Stimulated activated CD8-positive, alpha-beta memory T cell treated with anti-CD3 and anti-CD28 coated beads, Interleukin-15, amount 100 ng/mL, for 1 hour (primary cell): ENCODE data around the gene SKOR1.
A peak's percentile ranks its signal among the peaks of the same experiment; 100 is the strongest.

Experiments
- DNase-seq: peaks from one replicate; pipeline ENCODE4 v3.0.0-alpha.2; 2020; ENCODE audit warnings: low read depth

Gene SKOR1

DNA sequence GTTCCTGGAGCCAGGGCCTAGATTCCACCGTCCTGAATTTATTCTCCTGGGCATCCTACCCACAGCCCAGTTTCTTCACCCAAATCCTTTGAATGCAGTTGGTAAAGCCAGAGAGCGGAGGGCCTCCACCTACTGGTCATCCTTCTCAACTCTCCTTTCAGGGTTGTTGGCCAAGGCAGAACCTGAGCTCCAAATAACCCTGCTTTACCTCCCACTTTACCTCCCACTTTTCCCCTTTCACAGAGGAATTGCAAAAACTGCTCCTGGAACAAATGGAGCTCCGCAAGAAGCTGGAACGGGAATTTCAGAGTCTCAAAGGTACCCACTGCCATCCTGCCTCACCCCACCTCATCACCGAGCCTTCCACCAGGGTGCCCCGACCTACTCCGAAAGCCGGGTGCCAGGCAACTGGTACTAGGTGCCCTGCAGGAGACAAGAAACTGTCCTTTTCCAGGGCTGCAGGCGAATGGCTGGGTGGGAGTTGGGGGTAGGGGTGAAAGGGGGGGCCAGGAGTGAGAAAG is 6.8 kb downstream of the SKOR1 start:
- no peak for DNase-seq

DNA sequence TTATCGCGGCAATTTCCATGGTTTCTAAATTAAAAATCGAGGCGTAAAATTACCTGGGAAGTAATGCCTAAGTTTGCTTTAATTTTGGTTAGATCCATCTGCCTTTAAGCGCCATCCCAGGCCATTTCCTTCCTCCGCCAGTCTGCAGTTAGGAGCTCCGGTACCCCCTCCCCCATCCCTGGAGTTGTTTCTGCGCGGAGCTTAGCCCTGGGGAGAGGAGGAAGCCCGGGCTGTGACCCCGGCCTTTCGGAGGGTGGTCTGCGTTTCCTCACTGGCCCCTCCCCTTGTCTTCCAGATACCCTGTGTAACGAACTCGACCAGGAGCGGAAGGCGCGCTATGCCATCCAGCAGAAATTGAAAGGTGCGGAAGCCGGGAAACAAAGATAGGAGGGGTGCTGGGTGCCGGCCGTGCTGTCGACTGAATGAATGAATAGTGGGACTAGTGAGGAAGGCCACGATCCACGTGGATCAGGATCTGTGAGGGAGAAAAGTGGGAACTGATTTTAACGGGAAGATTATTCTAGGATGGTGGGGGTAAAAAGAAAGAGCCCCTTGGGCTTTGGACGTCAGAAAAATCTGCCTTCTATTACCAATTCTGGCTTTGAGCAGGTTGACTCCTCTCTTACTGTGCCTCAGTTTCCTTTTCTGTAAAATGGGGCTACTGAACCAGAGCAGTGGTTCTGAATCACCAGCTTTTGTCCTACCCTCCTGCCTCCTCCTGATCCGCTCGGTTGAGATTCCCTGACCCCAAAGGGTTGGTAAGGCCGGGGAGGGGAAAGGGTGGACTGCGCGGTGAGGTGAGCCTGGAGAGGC is 7.8 kb downstream of the SKOR1 start:
- DNase-seq: no peak

DNA sequence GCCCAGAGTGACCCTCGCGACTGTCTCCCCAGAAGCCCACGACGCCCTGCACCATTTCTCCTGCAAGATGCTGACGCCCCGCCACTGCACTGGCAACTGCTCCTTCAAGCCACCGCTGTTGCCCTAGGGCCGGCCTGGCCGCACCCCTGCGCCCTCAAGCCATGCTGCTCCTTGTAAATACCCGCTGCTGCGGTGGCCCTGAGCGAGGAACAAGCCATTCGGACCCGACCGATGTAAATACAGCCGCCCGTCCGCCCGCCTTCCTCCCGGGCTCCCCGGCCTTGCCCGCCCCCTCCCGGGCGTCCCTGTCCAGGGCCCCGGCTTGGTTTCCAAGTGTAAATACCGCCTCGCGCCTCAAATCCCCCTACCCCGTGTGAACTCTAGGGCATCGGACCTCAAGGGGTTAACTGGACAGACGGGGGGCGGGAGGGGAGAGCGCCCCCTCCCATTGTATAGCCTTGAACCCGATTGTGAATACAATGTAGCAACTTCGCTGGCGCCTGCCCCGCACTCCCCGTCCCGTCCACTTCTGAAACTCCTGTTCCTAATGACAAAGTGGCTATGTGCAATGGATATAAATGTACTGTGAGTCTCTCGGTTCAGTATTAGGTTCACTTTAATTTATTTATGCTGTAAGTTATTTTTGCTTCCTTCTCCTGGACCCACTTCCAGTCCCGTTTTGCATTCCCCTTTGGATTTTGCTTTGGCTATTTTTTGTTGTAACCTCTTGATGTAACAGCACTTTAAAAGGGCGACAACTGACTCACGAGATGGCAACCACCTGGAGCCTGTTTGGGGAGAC is 8.6 kb downstream of the SKOR1 start:
- DNase-seq: no peak

DNA sequence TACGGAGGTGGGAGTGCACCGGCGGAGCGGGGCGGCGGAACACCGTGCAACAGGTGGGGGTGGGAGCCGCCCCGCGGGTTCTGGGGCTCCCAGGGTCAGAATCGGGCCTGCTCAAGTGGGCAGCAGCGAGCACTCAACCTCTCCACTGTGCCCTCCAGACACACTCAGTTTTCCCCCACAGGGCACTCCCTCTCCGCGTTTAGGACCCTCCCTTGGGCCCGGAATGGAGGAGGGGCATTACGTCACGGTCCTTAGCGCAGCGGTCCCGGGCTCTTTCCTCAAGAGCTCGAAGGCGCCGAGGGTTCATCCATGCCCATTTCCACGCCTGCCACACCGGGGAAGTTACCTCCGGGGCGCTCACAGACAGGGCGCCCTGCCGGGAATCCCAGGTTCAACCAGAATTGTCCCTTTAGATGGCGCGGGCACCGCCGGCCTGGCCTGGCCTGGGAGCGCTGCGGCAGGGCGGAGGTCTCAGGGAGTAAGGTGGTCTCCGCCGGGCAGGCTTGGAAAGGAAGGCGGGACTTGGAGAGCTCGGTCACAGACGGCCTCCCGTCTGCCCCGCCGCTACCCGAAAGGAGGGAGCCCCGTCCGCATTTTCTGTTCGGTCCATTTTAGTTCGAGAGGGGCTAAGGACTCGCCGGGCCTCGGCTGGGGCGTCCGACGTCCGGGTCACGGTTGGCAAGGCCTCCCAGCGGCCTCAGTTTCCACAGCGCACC is 9.4 kb downstream of the SKOR1 start:
- no peak for DNase-seq

DNA sequence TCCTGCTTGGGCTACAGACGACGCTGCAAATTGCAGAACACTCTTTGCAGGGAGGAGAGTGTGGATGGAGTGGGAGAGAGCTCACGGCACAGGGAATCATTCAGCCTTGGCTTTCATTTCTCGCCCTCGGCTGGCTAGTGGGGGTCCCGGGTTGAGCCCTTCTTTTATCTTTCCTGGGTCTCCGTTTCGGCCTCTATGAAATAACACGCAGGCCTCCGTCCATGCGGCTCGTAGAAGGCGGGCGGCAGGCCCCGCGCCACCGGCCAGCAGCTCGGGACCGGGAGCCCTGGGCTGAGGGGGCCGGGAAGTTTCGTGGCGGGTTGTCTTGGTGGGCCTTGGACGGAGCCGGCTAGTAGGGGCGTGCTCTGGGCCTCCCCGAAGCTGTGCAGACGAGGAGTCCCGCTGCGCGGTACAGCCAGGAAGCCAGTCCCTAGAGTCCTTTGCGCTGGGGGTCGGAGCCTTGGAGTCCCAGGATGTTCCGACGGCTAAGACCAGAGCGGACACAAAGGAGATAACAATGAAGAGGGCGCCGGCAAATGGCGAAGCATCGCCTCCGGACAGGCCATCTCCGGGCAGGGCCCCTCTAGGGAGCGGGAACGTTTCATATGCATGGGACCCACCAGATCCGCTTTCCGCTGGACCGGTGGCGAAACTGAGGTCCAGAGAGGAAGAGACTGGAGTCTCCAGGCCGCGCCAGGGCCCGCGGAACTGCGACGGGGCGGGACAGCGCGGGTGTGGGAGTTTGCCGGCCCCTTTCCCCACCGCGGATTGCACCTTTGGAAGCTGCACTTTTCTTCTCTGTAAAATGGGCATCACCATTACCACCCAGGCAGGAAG is 10.2 kb downstream of the SKOR1 start:
- DNase-seq: no peak

DNA sequence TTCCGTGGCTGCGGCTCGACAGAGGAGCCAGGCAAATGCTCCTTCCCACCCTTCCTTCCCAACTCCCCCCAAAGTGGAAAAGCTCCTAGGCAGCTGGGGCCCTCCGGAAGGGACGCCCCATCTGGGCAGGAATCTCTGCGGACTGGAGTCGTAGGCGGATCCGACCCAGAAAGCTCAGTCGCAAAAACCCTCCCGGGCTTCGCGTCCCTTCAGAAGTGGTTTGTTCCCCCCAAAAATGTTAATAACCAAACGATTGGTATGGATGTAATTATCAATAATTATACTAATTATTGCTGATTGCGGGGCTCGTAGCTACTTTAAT is 10.8 kb downstream of the SKOR1 start:
- no peak for DNase-seq

DNA sequence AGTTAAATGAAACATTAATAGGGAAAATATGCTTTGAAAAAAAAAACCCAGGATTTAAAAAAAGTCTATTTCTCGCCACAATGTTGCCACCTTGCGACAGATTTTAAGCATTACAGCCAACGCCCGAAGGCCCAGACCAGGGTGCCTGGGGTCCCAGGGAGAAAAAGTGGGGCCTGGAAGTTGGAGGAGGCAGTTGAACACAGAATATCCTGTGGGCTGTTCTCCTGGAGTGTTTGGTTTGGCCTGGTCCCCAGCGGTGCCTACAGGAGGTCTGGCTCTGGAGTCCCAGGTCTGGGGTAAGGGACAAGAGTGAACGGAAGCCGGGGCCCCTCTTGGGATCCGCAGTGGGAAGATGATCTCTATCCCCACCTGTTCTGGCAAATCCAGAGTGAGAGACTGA is 11.2 kb downstream of the SKOR1 start:
- DNase-seq: peak; percentile 25

DNA sequence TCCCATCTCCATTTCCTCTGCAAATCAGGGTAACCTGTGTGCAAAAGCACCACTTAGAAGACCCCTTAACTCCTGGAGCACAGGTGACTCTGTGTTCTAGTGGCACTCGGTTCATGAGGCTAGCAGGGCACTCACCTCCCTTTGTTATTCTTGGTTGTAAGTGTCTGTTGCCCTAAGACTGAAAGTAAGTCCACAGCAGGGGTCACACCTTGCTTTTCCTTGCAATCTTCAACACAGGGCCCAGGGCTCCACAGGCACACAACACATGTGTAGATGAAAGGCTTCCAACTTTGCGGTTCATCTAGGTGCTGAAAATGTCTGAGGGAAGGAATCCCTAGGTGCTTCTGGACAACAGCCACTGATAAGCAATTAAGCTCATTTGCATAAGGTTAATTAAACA is 11.6 kb downstream of the SKOR1 start:
- no peak for DNase-seq

DNA sequence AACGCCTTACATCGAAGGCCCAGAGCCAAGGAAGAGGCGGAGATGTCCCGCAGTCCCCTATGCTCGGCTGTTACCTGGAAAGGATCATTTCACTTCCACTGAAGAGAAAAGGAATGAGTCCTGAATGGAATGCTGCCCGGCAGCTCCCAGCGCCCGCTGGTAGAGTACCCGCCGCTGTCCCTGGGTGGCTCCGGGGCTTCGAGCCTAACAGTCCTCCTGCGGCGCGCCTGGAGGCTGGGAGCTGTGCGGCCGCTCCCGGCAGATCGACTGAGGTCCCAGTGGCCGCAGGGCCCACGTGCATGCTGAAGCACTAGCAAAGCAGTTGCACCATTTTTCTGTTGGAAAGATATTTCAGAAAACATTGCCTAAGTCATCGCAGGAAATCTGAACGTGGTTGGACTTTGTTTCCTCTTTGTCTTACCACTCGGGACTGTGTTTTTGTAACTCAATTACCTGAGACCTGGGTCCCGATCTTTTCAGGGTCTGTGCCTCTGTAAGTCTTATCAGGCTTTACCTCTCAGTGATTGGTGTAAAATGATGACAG is 13.6 kb downstream of the SKOR1 start:
- DNase-seq: no peak

DNA sequence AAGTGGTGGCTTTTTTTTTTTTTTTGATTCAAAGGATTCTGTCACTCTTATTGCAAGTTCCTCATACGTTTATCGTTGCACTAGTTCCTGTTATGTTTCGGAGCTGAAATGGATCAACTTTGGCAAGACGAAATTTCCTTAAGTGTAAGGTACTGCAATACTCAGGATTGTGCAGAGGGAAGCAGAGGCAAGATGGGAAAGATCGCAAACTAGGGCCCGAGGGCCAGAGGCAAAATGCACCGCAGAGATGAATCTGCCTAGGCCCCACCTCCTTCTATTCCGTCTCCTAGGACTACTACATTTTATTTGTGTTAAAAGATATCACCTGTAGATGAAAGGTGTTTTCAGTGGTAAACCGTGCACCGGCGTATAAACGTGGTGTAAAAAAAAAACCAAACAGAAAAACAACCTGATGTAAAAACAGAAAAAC is 14.2 kb downstream of the SKOR1 start:
- DNase-seq: no peak

DNA sequence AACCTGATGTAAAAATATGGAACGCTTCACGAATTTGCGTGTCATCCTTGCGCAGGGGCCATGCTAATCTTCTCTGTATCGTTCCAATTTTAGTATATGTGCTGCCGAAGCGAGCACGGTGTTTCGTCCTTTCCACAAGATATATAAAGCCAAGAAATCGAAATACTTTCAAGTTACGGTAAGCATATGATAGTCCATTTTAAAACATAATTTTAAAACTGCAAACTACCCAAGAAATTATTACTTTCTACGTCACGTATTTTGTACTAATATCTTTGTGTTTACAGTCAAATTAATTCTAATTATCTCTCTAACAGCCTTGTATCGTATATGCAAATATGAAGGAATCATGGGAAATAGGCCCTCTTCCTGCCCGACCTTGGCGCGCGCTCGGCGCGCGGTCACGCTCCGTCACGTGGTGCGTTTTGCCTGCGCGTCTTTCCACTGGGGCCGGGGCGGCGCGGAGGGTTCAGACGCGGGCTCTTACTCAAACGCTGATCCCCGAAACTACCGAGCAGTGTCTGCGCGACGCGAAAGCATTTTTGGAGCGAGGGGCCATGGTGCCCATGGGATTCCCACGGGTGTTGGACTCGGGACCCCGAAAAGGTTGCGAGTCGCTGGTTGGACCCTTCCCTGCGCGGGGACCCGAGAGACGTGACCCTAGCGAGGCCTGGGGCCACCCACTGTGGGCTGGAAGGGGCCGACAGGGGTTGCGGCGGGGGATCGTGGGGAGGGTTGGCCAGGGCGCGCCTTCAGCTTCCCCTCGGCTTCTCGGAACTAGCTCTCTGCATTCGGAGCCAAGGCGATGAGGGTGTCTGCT is 14.8 kb downstream of the SKOR1 start, which contains the start of gene RNU6-1:
RNU6-1 (minus strand) TSS at position 117 of the 820 bp plus-strand sequence.
- DNase-seq: peak; percentile 94

DNA sequence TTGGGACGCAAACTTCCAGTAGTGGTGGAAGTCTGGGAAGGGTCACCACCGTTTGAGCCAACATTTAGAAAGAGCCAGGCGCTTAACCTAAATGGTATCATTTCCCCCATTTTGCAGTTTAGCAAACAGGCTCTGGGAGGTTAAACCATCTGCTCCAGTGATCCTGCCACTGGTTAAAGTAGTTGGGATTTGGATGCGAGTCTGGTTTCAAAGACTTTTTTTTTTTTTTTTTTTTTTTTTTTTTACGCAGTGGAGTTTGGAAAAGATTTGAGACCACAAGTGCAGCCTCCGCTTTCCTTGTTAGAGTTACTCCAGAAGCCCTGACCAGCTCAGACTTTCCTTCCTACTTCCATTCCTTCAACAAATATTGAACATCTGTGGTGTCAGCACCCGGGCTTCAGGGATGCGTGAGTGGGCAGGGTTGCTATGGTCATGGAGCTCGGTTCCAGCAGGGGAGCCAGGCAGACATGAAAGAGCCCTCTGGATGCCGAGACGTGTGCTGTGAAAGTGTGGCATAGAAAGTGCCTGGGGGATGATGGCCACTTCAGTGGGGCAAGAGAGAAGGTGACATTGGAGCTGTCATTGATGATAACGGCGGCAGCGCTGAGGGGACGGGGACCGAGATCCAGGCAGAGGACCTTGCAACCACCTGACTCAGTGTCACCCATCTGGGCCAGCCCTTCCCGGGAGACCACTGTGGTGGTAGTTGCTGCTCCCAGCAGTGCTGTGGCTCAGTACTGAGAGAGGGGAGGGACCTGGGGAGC is 15.6 kb downstream of the SKOR1 start:
- no peak for DNase-seq

DNA sequence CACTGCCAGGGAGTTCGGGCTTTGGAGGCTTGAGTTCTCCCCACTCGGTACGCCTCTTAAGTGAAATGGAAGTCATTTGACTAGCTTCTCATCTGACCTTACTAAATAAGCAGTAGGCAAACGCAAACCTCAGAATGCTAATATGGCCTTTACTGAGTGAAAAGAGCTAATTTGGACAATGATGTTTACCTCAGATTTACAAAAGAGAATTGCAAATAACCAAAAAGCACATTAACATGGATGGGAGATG is 16.1 kb downstream of the SKOR1 start:
- no peak for DNase-seq

DNA sequence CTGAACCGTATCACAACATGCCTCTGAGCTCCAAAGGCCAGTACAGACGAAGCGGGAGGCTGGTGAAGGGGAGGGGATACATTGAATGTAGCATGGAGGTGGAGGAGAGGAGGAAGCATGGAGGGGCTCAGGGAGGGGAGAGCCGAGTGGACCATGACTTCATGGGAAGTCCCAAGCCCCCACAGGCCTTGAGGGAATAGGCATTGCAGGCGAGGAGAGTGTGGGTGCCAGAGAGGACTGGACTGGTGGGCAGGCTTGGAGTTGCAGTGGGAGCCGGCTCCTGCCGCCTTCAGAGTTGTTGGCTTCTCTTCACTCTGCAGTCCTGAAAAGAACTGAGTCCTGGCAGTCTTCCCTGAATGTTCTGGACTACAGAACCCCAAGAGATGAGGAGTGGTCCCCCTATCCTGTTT is 17.8 kb downstream of the SKOR1 start:
- no peak for DNase-seq

DNA sequence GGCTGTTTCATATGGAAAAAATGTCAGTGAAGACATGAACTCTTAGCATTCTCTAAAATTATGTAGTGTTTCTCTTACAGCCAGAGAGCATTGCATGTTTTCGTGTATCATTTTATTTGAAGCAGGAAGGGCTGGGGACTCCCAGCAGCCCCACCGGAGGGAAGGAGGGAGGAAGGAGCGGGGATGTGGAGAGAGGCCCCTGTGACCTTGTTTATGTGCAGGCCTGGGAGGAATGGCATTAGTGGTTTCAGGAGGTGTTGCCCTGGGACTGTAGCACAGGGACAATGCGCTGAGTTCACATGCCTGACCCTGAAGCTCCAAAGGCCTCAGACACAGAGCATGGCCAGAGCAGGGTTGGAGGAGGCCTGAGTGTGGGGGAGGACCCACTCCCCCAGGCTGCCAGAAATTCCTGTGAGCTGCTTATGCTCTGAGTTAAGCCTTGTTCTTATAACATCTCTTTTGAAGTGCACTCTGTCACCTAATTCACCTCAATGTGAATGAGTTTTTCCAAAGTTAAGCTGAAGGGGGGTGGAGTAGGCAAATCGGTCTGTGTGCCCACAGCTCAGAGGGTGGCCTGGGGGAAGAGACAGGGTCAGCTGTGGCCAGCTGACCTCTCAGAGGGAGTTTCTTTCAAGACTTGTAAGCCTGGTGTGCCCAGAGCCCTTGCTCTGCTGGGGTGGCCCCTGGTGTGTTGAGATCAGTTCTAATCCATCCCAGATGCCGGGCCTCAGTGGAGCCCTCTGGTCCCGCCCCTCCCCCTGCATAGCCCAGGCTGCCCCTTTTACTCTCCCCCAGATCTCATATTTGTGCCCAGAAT is 18.5 kb downstream of the SKOR1 start:
- no peak for DNase-seq

DNA sequence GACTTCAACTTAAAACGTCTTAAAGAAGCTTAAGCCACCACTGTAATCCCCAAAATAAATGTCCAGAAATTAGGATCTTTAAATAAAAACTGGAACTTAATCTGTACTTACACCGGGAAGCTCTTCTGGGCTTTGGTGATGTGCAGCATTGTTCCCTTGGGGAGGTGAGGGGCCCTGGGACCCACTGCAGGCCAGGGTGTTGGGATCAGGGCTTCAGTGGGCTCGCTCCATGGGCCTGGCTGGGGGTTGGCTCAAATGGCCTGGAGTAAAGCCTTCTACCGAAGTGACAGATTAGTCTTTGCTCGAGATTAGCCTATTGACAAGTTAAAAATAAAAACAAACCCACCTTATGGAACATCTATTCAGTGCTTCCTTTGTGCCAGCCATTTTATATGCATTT is 20.7 kb downstream of the SKOR1 start:
- no peak for DNase-seq

DNA sequence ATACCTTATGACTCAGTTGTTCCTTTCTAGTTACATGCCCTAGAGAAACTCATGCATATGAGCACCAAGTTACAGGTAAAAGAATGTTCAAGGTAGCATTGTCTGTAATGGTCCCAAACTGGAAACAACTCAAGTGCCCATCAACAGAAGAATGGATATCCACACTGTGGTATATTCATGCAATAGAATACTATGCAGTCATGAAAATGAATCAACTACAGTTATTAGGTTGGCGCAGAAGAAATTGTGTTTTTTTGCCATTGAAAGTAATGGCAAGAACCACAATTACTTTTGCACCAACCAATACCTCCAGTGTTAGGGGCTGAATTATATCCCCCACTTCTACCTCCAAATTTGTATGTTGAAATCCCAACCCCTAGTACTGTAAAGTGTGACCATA is 24.2 kb downstream of the SKOR1 start:
- DNase-seq: no peak

DNA sequence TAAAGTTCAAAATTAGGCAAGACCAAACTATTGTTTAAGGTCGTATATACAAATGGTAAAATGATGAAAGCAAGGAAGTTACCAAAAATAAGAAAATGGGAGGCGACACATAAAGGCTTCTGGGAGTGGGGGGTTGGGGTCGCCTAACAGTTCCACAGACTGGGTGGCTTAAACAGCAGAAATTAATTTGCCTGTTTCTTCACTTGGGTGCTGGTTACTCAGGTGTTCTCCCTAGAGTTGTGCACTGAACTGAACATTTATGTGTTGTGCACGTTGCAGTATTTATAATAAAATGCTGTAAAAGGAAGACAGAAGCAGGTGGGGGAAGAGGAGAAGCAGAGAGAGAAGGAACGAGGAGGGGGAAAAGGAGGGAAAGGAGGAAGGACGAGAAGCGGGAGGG is 25.0 kb downstream of the SKOR1 start:
- no peak for DNase-seq

DNA sequence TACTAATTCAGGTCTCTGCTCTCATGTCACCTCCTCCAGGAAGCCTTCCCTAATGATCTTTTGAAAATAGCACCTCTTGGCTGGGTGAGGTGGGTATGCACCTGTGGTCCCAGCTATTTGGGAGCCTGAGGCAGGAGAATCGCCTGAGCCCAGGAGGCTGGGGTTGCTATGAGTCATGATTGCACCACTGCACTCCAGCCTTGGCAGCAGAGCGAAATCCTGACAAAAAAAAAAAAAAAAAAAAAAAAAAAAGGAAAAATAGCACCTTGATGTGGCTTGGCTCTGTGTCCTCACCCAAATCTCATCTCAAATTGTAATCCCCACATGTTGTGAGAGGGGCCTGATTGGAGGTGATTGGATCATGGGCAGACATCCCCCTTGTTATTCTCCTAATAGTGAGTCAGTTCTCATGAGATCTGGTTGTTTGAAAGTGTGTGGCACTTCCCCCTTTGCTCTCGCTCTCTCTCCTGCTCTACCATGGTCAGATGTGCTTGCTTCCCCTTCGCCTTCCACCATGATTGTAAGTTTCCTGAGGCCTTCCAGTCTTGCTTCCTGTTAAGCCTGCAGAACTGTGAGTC is 25.8 kb downstream of the SKOR1 start:
- no peak for DNase-seq
